Dedifferentiated amniotic fluid mesenchymal stem cell (primary cell): Measurements from ENCODE around the gene LGALS14.

ENCODE experiments used
- DNase-seq: peaks from one replicate; pipeline ENCODE4 v3.0.0-alpha.2; 2016; ENCODE audit errors: extremely low spot score

LGALS14 gene

DNA sequence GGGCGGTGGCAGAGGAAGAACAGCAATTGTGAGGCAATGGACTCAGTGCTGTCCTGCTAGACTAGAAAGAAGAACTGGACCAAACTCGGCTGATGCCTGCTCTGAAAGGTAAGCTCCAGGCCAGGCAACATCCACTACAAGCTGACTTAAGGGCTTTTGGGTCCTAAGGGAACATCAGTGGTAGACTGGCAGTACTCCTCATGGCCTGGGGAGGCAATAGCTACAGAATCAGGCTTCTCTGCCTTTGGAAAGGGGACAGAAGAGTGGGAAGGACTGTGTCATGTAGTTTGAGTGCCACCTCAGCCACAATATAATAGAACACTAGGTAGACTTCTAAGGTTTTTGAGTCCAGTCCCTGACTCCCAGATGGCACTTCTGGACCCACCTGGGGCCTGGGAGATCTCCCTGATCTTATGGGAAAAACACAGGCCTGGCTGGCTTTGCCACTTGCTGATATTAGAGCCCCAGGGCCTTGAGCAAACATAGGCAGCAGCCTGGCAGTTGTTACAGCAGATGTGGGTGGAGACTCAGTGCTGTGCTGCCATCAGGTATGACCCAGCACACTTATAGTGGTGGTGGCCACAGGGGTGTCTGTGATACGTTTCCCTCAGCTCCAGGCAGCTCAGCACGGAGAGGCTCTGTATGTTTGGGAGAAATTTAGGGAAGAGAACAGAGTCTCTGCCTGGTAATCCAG is 42.7 kb downstream of the LGALS14 start:
- no peak for DNase-seq

DNA sequence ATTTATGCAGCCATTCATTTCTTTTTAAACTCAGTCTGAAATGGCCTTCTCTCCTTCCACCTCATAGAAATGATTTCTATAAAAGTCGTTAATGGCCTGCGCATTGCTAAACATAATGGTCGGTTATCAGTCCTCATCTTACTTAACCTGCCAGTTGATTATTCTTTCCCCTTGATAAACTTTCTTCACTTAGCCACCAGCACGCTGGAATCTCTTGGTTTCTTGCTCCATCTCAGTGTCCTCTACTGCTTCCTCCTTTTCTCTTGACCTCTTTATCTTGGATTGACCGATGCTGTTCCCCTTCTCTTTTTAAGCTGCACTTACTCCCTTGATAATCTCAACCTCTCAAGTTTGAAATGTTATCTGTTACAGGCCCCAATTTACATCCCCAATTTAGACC is 45.7 kb downstream of the LGALS14 start:
- DNase-seq, result no peak

DNA sequence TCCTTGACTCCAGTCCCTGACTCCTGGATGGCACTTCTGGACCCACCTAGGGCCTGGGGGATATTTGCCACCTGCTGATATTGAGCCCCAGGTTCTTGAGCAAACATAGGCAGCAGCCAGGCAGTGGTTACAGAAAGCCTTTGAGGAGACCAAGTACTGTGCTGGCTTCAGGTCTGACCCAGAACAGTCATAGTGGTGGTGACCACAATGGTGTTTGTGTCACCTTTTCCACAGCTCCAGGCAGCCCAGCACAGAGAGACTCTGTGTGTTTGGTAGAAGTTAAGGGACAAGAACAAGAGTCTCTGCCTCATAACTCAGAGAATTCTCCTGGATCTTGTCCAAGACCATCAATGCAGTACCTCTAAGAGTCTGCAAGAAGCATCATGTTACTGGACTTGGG is 48.1 kb downstream of the LGALS14 start:
- no peak for DNase-seq

DNA sequence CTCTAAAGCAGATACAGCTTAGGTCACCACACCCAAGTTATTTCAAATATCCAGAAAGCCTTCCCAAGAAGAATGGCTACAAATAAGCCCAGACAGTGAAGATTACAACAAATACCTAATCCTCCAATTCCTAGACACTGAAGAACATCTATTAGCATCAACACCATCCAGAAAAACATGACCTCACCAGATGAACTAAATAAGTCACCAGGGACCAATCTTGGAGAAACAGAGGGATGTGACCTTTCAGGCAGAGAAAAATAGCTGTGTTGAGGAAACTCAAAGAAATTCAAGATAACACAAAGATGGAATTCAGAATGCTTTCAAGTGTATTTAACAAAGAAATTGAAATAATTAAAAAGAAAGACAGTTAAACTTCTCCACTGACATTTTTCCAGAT is 48.5 kb downstream of the LGALS14 start:
- no peak for DNase-seq

GRCh38 chr19:39754544-39754943 is 50.3 kb downstream of the LGALS14 start:
- no peak for DNase-seq

- DNase-seq, result no peak
Observed at GRCh38 chr19:39754971-39755370, 50.7 kb downstream of the LGALS14 start.
